Measurements from ENCODE around the gene CEP192.

CEP192 gene

DNA sequence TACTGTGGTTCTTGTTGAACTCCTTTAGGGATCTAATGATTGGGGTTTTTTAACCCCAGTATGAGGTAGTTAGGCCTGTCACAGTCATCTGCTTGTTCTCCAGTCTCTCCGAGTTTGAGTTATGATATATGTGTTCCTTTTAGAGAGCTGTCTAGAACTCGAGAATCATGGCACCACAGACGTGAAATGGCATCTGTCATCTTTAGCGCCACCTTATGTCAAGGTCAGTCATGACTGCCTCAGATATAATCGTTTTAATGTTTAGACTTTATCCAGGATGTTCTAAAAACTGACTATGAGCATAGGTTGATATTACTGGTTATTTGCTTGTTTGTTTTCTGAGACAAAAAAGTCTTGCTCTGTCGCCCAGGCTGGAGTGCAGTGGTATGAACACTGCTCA is 112.2 kb downstream of the CEP192 start:
- no peak for DNase-seq

DNA sequence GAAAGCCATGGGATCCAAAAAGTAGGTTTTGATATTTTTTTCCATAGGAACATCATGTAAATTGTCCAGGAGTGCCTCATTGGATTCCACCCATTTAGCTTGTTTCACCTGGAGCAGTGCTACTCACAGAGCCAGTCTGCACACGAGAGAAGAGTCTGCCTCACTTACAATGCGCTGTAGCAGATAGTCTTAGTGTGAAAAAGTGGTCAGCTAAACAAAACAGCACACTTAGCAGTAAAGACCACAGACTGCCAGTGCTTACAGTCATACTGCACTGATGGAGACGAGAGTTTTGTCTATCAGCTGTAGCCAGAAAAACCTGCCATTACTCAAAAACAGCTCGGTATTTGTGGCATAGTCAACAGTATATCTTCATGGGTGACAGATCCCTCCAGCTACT is 113.9 kb downstream of the CEP192 start:
- no peak for DNase-seq

DNA sequence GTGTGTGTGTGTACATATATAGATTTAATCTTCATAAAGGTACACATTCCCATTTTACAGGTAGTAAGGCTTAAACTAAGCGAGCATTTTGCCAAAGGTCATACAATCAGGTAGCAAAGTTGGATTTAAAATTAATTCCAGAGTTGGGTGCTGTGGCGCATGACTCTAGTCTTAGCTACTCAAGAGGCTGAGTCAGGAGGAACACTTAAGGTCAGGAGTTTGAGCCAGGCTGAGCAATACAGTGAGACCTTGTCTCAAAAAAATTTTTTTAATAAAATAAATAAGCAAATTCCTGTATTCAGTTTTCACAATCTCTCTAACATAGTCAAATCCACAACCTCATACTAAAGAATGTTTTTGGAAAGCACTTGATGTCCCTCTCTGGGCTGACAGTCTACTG is 115.9 kb downstream of the CEP192 start:
- DNase-seq: no peak

DNA sequence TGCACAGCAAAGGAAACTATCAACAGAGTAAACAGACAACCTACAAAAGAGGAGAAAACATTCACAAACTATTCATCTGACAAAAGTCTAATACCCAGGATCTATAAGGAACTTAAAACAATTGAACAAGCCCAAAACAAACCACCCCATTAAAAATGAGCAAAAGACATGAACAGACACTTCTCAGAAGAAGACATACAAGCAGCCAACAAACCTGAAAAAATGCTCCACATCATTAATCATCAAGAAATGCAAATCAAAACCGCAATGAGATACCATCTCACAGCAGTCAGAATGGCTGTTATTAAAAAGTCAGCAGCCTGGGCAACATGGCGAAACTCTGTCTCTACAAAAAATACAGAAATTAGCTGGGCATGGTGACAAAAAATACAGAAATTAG is 117.2 kb downstream of the CEP192 start:
- no peak for DNase-seq

DNA sequence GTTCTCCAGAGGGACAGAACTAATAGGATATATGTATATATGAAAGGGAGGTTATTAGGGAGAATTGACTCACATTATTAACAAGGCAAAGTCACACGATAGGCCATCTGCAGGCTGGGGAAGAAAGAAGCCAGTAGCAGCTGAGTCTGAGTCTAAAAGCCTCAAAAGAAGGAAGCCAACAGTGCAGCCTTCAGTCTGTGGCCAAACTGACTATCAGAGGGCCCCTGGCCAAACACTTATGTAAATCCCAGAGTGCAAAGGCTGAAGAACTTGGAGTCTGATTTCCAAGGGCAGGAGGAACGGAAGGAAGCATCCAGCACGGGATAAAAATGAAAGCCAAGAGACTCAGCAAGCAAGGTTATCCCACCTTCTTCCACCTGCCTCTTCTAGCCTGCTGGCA is 119.4 kb downstream of the CEP192 start:
- DNase-seq: no peak

DNA sequence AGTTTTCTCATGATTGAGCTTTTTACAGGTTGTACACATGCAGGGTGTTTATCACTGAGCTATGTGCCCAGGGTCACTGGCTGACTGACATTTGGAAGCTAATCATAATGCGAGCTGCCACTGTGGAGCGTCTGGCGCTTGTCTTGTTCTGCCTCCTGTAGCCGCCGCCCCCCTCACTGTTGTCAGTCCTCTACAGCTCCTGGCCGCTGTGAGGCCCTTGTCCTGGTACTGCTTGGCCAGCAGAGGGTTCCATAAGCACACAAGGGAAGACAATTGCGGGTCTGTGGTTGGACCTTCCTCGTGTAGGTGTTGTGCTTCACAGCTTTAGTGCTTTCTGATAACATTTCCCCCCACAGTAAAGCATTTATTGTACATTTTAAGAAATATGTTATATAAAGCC is 121.8 kb downstream of the CEP192 start:
- no peak for DNase-seq

DNA sequence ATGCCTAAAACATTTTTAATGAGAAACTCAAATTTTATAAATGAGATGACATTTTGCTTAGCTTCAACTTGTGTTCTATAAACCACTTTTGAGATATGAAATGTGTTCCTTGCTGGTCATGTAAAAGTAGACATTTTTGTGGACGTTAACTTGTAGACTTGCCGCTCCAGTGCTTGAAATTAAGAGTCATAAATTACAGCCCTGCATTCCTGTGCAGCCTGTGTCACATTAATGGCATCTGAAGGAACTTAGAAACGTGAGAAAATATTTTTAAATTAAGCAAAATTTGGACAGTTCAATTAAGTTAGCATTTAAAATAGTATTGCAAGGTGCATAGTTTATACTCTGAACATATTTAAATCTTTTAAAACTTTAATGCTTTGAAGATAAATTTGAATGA is 129.1 kb downstream of the CEP192 start:
- DNase-seq: no peak

DNA sequence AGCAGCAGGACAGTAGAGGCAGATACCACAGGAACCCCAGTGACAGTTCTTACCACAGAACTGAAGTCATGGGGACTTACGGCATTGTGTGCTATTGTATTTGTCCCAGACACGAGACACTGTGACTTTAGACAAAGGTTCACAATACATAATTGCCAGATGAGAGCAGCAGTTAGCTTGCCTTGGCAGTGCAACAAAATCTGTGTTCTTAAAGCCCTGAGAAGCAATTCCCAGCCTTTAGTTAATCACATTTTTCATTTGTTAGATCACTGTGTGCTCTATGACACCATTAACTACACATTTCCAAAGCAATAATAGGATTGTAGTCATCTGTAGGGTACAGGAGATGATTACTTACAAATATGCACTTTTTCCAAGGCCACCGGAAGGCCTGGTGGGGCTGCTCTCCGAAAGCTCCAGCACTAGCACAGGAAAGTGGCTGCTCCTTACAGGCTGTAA is 129.8 kb downstream of the CEP192 start:
- no peak for DNase-seq

DNA sequence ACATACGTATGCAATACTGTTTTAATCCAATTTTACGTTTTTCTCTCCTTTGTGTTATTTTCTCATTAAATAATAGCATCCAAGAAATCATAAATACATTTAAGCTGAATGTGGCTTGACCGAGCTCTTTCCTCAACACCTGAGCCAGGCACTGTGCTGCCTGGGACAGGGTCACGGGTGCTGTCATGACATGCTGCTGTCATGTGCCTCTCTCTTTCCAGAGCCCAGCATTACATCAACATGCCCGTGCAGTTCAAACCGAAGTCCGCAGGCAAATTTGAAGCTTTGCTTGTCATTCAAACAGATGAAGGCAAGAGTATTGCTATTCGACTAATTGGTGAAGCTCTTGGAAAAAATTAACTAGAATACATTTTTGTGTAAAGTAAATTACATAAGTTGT is 133.2 kb downstream of the CEP192 start:
- no peak for DNase-seq

DNA sequence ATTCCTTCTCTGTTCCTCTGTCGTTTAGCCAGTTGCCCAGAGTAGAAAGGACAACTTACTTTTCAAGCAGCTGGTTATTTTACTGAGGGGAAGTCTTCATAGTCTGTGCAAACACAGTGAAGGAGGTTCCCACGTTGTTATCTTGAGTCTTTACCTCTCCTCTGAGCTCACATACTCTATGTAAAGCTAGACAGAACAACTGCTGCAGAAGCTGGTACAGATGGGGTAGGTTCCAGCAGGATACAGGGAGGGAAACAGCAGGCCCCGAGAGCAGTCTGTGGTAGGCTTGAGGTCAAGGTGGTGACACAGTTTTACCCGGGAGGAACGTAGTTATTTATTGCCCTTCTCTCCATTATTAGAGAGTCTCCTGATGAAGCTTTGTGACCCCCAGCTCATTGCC is 134.0 kb downstream of the CEP192 start:
- DNase-seq: no peak

DNA sequence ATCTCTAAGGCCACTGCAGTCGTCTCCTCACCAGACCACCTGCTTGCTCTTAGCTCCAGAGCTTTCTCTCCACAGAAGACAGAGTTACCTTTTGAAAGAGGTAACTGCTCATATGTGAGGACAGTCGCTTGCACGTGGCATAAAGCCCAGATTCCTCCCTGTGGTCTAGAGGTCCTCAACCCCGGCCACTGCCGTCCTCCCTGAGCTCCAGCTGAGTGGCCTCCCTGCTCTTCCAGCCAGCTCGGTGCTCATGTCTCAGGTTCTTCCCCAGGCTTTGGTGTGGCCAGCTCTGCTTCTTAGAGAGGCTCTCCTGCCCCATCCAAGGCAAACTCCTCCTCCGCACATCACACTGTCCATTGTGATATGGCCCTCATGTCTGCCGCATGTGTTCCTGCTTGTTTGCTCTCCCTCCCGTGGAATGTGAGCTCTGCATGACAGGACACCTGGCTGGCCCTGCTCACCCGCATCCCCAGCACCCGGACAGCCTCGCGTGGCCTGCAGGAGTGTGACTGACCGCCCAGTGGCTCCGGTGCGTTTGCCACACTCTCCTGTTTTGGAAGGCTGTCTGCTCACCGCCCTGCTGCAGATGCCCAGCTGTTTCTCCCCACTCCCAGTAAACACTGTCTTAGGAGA is 135.9 kb downstream of the CEP192 start:
- DNase-seq: no peak

DNA sequence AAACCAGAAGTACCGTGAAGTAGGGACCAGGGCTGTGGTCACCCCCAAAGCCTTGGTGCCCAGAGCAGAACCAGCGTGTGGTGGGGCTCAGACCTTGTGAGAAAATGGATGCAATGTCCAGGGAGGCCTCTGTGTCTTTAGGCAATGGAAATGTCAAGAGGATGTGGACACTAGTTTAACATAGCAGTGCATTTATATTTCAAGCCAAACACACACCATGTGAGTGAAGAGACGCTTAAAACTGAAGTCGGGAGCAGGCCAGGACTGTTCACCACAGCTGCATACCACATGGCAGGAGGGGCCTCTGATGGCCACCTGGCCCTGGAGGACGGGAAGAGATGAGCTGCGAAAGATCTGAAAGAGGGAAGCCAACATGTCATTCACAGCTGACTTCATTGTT is 140.1 kb downstream of the CEP192 start:
- DNase-seq: no peak

DNA sequence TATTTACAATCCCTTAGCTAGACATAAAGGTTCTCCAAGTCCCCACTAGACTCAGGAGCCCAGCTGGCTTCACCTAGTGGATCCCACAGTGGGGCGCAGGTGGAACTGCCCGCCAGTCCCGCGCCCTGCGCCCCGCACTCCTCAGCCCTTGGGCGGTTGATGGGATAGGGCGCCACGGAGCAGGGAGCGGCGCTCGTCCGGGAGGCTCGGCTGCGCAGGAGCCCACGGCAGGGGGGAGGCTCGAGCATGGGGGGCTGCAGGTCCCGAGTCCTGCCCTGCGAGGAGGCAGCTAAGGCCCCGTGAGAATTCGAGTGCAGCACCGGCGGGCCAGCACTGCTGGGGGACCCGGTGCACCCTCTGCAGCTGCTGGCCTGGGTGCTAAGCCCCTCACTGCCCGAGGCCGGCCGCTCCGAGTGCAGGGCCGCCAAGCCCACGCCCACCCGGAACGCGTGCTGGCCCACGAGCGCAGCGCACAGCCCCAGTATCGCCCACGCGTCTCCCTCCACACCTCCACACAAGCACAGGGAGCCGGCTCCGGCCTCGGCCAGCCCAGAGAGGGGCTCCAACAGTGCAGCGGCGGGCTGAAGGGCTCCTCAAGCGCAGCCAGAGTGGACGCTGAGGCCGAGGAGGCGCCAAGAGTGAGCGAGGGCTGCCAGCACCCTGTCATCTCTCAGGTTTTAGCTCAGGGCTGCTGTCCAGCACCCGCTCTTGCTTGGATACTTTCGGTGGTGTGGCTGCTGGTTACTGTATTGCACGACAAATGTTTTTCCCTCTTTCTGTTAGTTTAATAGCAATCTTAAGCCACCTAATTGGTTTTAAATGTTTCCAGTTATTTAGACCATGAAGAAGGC is 143.6 kb downstream of the CEP192 start:
- no peak for DNase-seq

DNA sequence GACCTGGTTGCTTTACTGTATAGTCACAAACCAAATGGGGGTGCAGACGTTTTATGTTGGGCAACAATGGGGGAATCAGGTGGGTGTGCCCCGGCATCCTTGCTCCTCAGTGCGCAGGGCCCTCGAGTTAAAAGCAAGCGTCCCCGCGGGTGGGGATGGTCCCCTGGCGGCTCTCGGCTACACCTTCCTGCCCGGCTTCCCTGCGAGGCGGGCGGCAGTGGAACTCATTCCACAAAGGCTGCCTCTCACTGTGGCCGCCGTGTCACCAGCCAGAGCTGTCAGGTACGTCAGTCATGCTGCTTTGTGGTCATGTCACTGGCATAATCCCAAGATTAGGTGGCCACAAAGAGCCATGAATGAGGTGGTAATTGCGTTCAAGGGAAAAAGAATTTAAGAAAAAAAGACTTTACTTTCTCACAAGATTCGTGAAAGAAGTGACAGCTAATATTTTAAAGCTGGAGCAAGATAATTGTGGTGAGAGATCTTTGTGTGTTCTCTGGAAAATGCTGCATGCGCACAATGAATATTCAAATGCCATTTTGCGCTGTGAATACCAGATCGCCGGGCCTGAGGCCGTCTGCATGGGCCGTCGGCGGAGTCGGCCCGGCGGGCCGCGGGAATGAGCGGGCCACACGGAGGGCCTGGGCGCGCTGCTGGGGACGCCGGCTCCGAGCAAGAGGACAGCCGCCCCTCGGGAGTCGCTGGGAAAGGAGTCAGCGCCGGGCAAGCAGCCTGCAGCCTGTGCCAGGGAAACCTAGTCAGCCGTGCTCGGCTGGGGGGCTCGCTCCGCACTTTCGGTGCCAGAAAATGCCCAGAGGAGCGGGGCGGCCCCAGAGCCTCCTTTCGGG is 145.1 kb downstream of the CEP192 start:
- peak; percentile 83 for DNase-seq

DNA sequence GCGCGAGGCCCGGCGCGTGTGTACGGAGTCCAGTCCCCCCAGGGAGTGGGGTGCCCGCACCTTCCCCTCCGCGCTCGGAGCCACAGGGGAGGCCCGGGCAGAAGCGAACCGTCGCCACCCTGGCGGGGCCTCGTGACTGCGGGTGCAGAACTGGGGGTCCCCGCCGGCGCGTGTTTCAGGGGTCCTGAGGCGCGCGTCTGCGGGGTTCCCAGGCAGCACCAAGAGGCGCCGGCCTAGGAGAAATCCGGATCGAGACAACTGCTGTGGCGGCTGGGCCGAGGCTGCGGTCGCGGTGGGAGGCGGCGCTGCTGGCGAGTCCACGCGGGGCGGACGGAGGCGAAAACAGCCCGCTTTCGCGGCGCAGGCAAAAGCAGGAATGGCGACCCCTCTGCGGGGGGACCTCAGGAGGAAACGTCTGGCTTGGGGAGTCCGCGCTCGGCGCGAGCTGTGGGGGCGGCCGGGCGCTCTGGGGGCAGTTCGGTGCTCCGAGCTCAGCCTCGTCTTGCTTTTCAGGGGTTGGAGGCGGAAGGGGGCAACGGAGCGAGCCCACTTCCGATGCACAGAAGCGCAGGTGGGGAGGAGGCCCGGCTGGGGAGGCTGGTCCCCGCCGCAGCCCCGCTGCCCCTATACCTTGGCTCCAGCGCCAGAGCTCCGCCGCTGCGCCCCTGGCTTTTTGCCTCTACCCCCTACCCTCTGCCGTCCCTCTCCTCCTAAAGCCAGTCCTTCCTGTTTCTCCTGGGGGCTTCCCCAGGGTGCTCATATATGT is 145.9 kb downstream of the CEP192 start:
- peak; percentile 74 for DNase-seq

DNA sequence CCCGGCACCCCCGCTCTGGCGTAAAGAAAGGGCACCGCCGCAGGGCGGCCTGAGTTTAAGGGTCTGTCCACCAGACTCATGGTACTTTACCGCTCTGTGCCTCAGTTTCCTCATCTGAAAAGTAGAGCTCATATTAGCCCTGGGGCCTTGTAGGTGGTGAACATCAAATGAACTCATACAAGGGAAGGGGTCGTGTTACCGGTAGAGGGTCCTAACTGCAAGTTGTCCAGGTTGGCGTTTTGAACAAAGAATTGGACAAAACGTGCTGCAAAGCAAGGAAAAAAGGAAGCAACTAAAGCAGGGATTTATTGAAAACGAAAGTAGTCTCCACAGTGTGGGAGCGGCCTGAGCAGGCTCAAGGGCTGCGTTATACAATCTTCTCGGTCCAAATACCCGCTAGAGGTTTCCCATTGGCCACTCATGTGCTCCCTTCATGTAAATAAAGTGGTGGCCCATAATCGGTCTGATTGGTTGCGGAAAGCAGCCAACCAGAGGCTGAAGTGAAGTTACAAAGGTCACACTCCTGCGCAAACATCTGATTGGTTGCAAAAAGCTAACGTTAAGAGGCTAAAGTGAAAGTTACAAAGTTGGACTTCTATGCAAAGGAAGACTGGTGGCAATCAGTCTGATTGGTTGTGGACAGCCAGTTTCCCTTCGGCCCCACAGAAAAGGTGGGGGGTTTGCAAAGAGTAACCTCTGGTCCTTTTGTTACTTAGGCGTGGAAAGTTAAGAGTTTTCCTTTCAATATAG is 146.7 kb downstream of the CEP192 start:
- DNase-seq: peak; percentile 66

DNA sequence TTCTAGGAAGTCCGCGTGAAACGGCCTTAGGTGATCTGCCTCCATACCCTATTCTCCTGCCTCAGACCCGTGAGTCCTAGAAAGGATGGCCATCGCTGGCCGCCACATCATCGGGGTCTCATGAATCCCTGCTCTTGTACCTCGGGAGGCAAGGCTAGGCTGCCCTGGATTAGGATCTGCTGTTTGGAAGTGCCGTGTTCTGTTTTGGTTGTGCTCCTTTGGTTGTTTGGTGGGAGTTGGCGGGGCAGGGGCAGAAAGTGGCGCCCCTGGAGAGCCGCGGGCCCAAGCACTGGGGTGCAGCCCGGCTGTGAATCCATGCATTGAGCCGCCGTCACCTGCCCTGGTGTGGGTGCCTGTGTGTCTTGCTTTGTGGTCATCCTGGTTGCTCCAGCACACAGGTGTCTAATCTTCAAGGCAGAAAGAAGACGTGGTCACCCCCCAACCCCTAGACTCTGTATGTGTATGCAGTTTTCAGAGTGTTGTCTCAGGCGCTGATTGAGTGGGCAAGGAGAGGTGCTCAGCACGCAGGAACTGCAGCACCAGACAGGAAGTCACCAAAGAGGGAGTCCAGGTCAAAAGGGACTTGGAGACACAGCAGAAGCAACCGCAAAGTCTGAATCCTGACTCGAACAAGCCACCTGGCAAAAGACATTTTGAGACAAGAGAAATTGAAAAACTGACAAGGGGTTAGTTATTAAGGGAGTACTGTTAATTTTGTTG is 147.4 kb downstream of the CEP192 start:
- no peak for DNase-seq

DNA sequence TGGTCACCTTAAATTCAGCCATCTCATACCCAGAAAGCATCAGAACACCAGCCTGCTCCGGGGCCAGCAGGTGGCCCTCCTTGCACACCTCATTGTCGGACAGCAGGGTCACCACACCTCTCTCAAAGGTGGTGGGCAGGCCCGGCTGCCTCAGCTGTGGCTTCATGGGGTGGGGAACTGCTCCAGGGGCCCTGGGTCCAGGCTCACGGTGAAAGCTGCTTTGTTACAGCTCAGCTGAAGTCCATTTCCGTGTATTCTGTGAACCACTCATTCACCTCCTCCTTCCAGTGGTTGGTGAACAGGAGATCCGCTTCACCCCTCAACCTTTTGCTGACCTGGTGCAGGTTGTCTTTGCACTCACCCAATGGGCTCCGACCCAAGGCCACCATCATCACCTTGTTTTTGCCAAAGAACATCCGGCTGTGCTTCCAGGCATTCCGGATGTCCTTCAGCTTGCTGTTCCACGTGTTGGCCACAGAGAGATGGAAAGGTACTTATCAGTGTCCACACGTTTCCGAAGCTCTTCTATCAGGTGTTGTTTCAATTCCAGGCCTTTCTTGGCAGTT is 148.8 kb downstream of the CEP192 start:
- no peak for DNase-seq

DNA sequence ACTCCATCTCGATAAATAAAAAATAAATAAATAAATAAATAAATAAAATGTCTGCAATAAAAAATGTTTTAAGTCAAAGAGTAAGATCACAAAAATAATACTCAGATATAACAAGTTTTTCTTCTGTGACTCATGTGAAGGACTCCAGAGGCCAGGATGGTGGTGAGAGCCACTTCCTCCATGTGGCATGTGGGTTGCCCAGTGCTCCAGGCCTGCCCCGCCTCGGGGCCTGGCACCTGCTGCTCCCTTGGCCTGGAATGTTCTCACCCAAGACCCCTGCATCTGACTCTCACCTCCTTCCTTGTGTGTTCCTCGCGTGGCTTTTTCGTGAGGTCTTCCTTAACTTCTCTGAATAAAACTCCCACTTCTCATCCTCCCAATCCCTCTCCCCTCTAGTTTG is 150.0 kb downstream of the CEP192 start:
- DNase-seq: no peak

DNA sequence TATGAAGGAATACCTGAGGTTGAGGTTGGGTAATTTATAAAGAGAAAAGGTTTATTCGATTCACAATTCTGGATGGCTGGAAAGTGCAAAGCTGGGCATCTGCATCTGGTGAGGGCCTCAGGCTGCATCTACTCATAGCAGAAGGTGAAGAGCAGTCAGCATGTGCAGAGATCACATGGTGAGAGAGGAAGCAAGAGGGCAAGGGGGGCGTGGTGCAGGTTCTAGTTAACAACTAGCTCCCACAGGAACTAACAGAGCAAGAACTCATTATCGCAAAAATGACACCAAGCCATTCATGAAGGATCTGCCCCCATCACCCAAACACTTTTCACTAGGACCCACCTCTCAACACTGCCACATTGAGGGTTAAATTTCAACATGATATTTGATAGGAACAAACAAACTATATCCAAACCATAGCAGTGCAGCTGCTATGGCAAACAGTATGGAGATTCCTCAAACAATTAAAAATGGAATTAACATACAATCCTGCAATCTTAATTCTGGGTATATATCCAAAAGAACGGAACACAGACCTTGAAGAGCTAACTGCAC is 154.6 kb downstream of the CEP192 start:
- no peak for DNase-seq

DNA sequence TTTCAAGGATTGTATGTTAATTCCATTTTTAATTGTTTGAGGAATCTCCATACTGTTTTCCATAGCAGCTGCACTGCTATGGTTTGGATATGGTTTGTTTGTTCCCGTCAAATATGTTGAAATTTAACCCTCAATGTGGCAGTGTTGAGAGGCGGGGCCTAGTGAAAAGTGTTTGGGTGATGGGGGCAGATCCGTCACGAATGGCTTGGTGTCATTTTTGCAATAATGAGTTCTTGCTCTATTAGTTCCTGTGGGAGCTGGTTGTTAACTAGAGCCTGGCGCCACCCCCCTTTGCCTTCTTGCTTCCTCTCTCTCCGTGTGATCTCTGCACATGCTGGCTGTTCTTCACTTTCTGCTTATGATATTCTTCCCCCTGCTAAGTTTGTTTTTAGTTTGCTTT is 156.0 kb downstream of the CEP192 start:
- DNase-seq: no peak
